Measurements from ENCODE around the gene NYAP1. TPM values are rescaled to one million over a fixed set of nuclear protein-coding genes. Genes with fewer than 3 reads are reported as not detected.
"Not testable (repeated sequence)": the region's sequence is repeated elsewhere in the genome, so short reads cannot be mapped to it uniquely, and the experiment has no call there.

The NYAP1 gene
- total RNA-seq, 2 donors from 2014 or later: 7.9 to 9.3 TPM

DNA sequence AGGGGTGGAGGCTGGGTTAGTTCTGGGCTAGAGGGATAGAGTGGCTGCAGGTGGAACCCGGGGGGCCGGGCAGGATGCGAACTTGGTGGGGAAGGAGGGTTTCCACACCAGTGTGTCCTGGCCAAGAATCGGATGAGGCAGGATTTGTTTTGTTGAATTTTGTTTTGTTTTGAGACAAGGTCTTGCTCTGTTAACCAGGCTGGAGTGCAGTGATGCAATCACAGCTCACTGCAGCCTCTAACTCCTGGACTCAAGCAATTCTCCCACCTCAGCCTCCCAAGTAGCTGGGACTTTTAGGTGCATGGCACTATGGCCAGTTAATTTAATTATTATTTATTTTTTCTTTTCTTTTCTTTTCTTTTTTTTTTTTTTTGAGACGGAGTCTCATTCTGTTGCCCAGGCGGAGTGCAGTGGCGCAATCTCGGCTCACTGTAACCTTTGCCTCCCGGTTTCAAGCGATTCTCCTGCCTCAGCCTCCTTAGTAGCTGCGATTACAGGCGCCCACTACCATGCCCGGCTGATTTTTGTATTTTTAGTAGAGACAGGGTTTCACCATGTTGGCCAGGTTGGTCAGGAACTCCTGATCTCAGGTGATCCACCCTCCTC is 34.4 kb upstream of the NYAP1 start:
- H3K4me3 Mint-ChIP-seq: no peak overlapping the region
- TF ChIP-seq CTCF (conservative IDR thresholded peaks at IDR 0.05): no peak
- H3K36me3 Mint-ChIP-seq (ENCODE audit: low read depth): no peaks in the 10 kb centered on the region

GRCh38 chr7:100452513-100452912 is 31.2 kb upstream of the NYAP1 start:
- no peak overlapping the region for H3K4me3 ChIP-seq (ENCODE audit: low read length)
- H3K9ac ChIP-seq (ENCODE audit: extremely low read depth, low read length, poor library complexity, severe bottlenecking): no peak overlapping the region
- DNase-seq: no peak
- 90 to 100% methylated on average over 2 to 3 of the region's 3 CpGs for WGBS, 2 experiments (ENCODE audit: insufficient coverage in 1 of 2, insufficient read length in 1 of 2)
- no peaks in the 10 kb centered on the region for H3K27me3 Mint-ChIP-seq (ENCODE audit: insufficient read depth)
- no peak for TF ChIP-seq CTCF (conservative IDR thresholded peaks at IDR 0.05)
- H3K4me3 Mint-ChIP-seq: no peak overlapping the region
- no peaks in the 10 kb centered on the region for H3K36me3 ChIP-seq (ENCODE audit: control insufficient read depth, insufficient read depth, low read length)
- no peak overlapping the region for H3K27ac Mint-ChIP-seq
- peaks cover 5% of the 10 kb centered on the region for H3K4me1 Mint-ChIP-seq
- no peaks in the 10 kb centered on the region for H3K36me3 Mint-ChIP-seq (ENCODE audit: low read depth)
- no peak overlapping the region for H3K27ac ChIP-seq (ENCODE audit: low read depth, low read length)
- no peaks in the 10 kb centered on the region for H3K9me3 Mint-ChIP-seq
- H3K4me1 ChIP-seq (ENCODE audit: control insufficient read depth, insufficient read depth, low read length): no peaks in the 10 kb centered on the region
- no peaks in the 10 kb centered on the region for H3K27me3 ChIP-seq (ENCODE audit: control insufficient read depth, insufficient read depth, low read length, poor library complexity, severe bottlenecking)
- H3K9me3 ChIP-seq (ENCODE audit: control insufficient read depth, low read length): no peaks in the 10 kb centered on the region

More for the DNA sequence above, 34.4 kb upstream of the NYAP1 start:
- no peaks in the 10 kb centered on the region for H3K27me3 ChIP-seq (ENCODE audit: control insufficient read depth, insufficient read depth, low read length, poor library complexity, severe bottlenecking)
- no peaks in the 10 kb centered on the region for H3K9me3 Mint-ChIP-seq
- no peak overlapping the region for H3K9ac ChIP-seq (ENCODE audit: extremely low read depth, low read length, poor library complexity, severe bottlenecking)
- H3K36me3 ChIP-seq (ENCODE audit: control insufficient read depth, insufficient read depth, low read length): no peaks in the 10 kb centered on the region
- no peaks in the 10 kb centered on the region for H3K9me3 ChIP-seq (ENCODE audit: control insufficient read depth, low read length)
- peaks cover 4% of the 10 kb centered on the region for H3K4me1 Mint-ChIP-seq
- DNase-seq: no peak
- 93 to 95% methylated on average over 8 to 13 of the region's 13 CpGs for WGBS, 2 experiments (ENCODE audit: insufficient coverage in 1 of 2, insufficient read length in 1 of 2)
- no peak overlapping the region for H3K27ac ChIP-seq (ENCODE audit: low read depth, low read length)
- H3K27me3 Mint-ChIP-seq (ENCODE audit: insufficient read depth): no peaks in the 10 kb centered on the region
- no peaks in the 10 kb centered on the region for H3K4me1 ChIP-seq (ENCODE audit: control insufficient read depth, insufficient read depth, low read length)
- H3K27ac Mint-ChIP-seq: peak overlapping the region; percentile 44
- no peak overlapping the region for H3K4me3 ChIP-seq (ENCODE audit: low read length)

GRCh38 chr7:100453854-100454253 is 29.9 kb upstream of the NYAP1 start:
- not testable (repeated sequence) for H3K27ac Mint-ChIP-seq; H3K27me3 Mint-ChIP-seq (ENCODE audit: insufficient read depth); H3K4me3 ChIP-seq (ENCODE audit: low read length); DNase-seq; H3K36me3 Mint-ChIP-seq (ENCODE audit: low read depth); H3K9ac ChIP-seq (ENCODE audit: extremely low read depth, low read length, poor library complexity, severe bottlenecking); H3K27me3 ChIP-seq (ENCODE audit: control insufficient read depth, insufficient read depth, low read length, poor library complexity, severe bottlenecking); H3K4me1 ChIP-seq (ENCODE audit: control insufficient read depth, insufficient read depth, low read length); H3K27ac ChIP-seq (ENCODE audit: low read depth, low read length); H3K9me3 Mint-ChIP-seq; H3K9me3 ChIP-seq (ENCODE audit: control insufficient read depth, low read length); H3K4me3 Mint-ChIP-seq; H3K36me3 ChIP-seq (ENCODE audit: control insufficient read depth, insufficient read depth, low read length); H3K4me1 Mint-ChIP-seq
- 92 to 93% methylated on average over 8 of the region's 8 CpGs for WGBS, 2 experiments (ENCODE audit: insufficient coverage in 1 of 2, insufficient read length in 1 of 2)

GRCh38 chr7:100455206-100455605 is 28.5 kb upstream of the NYAP1 start:
- Mint-ChIP-seq H3K9me3 (no peaks in the 10 kb centered on the region), H3K27me3 (ENCODE audit: insufficient read depth) (no peaks in the 10 kb centered on the region), H3K36me3 (ENCODE audit: low read depth) (no peaks in the 10 kb centered on the region), H3K27ac (no peak overlapping the region), H3K4me3 (no peak overlapping the region), H3K4me1 (peaks cover 5% of the 10 kb centered on the region)
- WGBS, 2 experiments (ENCODE audit: insufficient coverage in 1 of 2, insufficient read length in 1 of 2): 93 to 97% methylated on average over 2 to 3 of the region's 3 CpGs
- Histone ChIP-seq H3K4me3 (ENCODE audit: low read length) (no peak overlapping the region), H3K27me3 (ENCODE audit: control insufficient read depth, insufficient read depth, low read length, poor library complexity, severe bottlenecking) (no peaks in the 10 kb centered on the region), H3K9ac (ENCODE audit: extremely low read depth, low read length, poor library complexity, severe bottlenecking) (no peak overlapping the region), H3K27ac (ENCODE audit: low read depth, low read length) (no peak overlapping the region), H3K36me3 (ENCODE audit: control insufficient read depth, insufficient read depth, low read length) (no peaks in the 10 kb centered on the region), H3K4me1 (ENCODE audit: control insufficient read depth, insufficient read depth, low read length) (no peaks in the 10 kb centered on the region), H3K9me3 (ENCODE audit: control insufficient read depth, low read length) (no peaks in the 10 kb centered on the region)
- no peak for TF ChIP-seq CTCF (conservative IDR thresholded peaks at IDR 0.05)
- no peak for DNase-seq
